ENCODE measurements around the gene HECTD4.

HECTD4 gene

GRCh38 chr12:112308161-112308560, 74.1 kb downstream of the HECTD4 start:
- Histone ChIP-seq H3K4me1 (ENCODE audit: insufficient read depth, low read length, severe bottlenecking) (peaks cover 4% of the 10 kb centered on the region), H3K27ac (ENCODE audit: low read depth, low read length, poor library complexity, severe bottlenecking) (no peak overlapping the region), H4K20me1 (ENCODE audit: insufficient read depth, low read length) (no peaks in the 10 kb centered on the region), H3K9me3 (ENCODE audit: low read length) (no peaks in the 10 kb centered on the region), H3K36me3 (ENCODE audit: insufficient read depth, low read length) (peaks cover 59% of the 10 kb centered on the region; the same call in 1 of the 2 replicates), H3K9me2 (ENCODE audit: low read depth, low read length) (no peaks in the 10 kb centered on the region), H3K9ac (ENCODE audit: low read length) (no peak overlapping the region), H3K4me3 (ENCODE audit: low read depth, low read length, poor library complexity, severe bottlenecking) (no peak overlapping the region), H2AFZ (ENCODE audit: low read length) (no peak overlapping the region), H3K79me2 (ENCODE audit: insufficient read depth, low read length) (no peaks in the 10 kb centered on the region), H3K27me3 (ENCODE audit: insufficient read depth, low read length) (no peaks in the 10 kb centered on the region), H3K4me2 (ENCODE audit: low read length) (no peak overlapping the region), H3F3A (ENCODE audit: insufficient read depth, low read length) (no peaks in the 10 kb centered on the region)
- TF ChIP-seq EZH2 (IDR thresholded peaks at IDR 0.05; ENCODE audit: borderline replicate concordance, low read length) = no peak
- no peak for TF ChIP-seq CTCF (IDR thresholded peaks at IDR 0.05; ENCODE audit: low read length)

GRCh38 chr12:112307317-112308011, 74.8 kb downstream of the HECTD4 start:
- H3K36me3 ChIP-seq (ENCODE audit: insufficient read depth, low read length) = peaks cover 55% of the 10 kb centered on the region
- H3K27ac ChIP-seq (ENCODE audit: low read depth, low read length, poor library complexity, severe bottlenecking) = no peak overlapping the region

GRCh38 chr12:112305951-112306350, 76.3 kb downstream of the HECTD4 start:
- H3K9ac ChIP-seq (ENCODE audit: low read length) = no peak overlapping the region
- peaks cover 8% of the 10 kb centered on the region for H3K4me1 ChIP-seq (ENCODE audit: insufficient read depth, low read length, severe bottlenecking)
- H4K20me1 ChIP-seq (ENCODE audit: insufficient read depth, low read length) = no peaks in the 10 kb centered on the region
- TF ChIP-seq CTCF (IDR thresholded peaks at IDR 0.05; ENCODE audit: low read length) (no peak), EZH2 (IDR thresholded peaks at IDR 0.05; ENCODE audit: borderline replicate concordance, low read length) (no peak)
- H3K36me3 ChIP-seq (ENCODE audit: insufficient read depth, low read length) = peaks cover 56% of the 10 kb centered on the region
- no peaks in the 10 kb centered on the region for H3F3A ChIP-seq (ENCODE audit: insufficient read depth, low read length)
- H3K27me3 ChIP-seq (ENCODE audit: insufficient read depth, low read length) = no peaks in the 10 kb centered on the region
- no peaks in the 10 kb centered on the region for H3K79me2 ChIP-seq (ENCODE audit: insufficient read depth, low read length)
- no peak overlapping the region for H3K4me2 ChIP-seq (ENCODE audit: low read length)
- H3K4me3 ChIP-seq (ENCODE audit: low read depth, low read length, poor library complexity, severe bottlenecking) = no peak overlapping the region
- no peak overlapping the region for H3K27ac ChIP-seq (ENCODE audit: low read depth, low read length, poor library complexity, severe bottlenecking)
- no peaks in the 10 kb centered on the region for H3K9me3 ChIP-seq (ENCODE audit: low read length)
- H2AFZ ChIP-seq (ENCODE audit: low read length) = no peak overlapping the region
- no peaks in the 10 kb centered on the region for H3K9me2 ChIP-seq (ENCODE audit: low read depth, low read length)

More at GRCh38 chr12:112307317-112308011, 74.8 kb downstream of the HECTD4 start:
- Histone ChIP-seq H3K9ac (ENCODE audit: low read length) (no peak overlapping the region), H3F3A (ENCODE audit: insufficient read depth, low read length) (no peaks in the 10 kb centered on the region), H3K9me3 (ENCODE audit: low read length) (no peaks in the 10 kb centered on the region), H3K4me1 (ENCODE audit: insufficient read depth, low read length, severe bottlenecking) (peaks cover 8% of the 10 kb centered on the region), H4K20me1 (ENCODE audit: insufficient read depth, low read length) (no peaks in the 10 kb centered on the region), H3K27me3 (ENCODE audit: insufficient read depth, low read length) (no peaks in the 10 kb centered on the region), H3K4me3 (ENCODE audit: low read depth, low read length, poor library complexity, severe bottlenecking) (no peak overlapping the region), H2AFZ (ENCODE audit: low read length) (no peak overlapping the region), H3K9me2 (ENCODE audit: low read depth, low read length) (no peaks in the 10 kb centered on the region), H3K4me2 (ENCODE audit: low read length) (no peak overlapping the region), H3K79me2 (ENCODE audit: insufficient read depth, low read length) (no peaks in the 10 kb centered on the region)
- TF ChIP-seq CTCF (IDR thresholded peaks at IDR 0.05; ENCODE audit: low read length) (no peak), EZH2 (IDR thresholded peaks at IDR 0.05; ENCODE audit: borderline replicate concordance, low read length) (no peak)
